ENCODE measurements around the gene G0S2.
"Not testable (repeated sequence)": the region's sequence is repeated elsewhere in the genome, so short reads cannot be mapped to it uniquely, and the experiment has no call there.

The G0S2 gene

DNA sequence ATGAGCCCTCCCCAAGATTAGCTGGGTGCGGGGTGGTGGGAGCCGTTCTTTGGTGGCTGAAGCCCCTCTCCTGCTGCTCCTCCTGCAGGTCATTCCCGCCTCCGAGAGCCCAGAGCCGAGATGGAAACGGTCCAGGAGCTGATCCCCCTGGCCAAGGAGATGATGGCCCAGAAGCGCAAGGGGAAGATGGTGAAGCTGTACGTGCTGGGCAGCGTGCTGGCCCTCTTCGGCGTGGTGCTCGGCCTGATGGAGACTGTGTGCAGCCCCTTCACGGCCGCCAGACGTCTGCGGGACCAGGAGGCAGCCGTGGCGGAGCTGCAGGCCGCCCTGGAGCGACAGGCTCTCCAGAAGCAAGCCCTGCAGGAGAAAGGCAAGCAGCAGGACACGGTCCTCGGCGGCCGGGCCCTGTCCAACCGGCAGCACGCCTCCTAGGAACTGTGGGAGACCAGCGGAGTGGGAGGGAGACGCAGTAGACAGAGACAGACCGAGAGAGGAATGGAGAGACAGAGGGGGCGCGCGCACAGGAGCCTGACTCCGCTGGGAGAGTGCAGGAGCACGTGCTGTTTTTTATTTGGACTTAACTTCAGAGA, 448 bp downstream of the G0S2 start:
- peak in 32 of 51 donors; percentile 10 to 69 (median 42) for DNase-seq

DNA sequence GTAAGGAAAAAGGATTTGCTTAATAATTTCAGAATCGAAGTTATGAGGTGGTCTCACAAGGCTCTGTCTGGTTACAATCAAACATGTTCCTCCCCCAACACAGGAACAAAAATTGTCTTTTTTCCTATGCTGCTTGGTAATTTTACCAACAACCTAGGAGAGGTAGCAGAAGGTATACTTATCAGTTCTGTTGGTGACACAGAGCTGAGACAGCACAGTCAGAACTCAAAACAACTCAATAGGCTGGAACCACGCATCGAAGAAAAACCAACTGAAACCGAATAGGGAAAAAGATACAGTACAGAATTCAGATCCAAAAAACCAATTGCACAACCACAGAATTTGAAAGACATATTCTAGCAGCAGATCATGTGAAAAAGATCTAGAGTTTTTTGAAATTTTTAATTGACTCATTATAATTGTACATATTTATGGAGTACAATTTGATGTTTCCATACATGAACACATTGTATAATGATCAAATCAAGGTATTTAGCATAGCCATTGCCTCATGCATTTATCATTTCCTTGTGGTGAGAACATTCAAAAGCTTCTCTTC, 3.8 kb downstream of the G0S2 start:
- no peak for DNase-seq

DNA sequence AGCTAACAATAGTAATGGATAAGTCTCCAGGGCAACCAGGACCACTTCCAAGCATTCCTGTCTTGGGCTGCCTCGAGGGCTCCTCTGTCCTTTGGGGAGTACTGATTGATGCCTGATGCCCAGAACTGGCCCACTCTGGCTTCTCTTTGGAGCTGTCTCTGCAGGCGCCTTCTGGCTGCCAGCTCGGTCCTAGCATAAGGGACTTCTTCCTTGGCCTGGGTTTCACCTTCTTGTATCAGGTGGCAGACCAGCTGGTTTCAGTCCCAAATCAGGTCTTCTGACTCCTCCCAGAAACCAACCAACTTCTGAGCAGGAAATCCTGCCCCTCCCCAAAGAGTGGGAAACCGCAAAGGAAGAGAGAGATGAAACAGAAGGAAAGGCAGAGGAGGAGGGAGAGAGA, 10.6 kb downstream of the G0S2 start:
- no peak for DNase-seq

DNA sequence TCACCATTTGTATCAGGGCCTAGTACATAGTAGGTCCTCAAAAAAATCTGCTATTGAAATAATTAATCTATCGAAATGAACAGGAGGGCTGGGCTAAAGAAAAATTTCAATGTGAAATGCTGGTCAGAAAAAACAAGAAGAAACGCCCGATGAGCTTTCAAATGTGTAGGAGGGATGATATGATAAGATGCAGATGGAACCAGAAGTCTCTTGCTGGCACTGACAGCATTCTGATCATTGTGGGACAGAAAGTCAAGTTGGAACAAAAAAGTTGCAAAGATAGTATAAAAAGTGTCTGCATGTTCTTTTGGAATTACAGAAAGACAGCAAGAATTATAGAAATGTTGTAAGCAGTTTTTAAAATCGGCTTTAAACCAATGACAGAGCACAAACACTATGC, 11.1 kb downstream of the G0S2 start:
- no peak for DNase-seq

DNA sequence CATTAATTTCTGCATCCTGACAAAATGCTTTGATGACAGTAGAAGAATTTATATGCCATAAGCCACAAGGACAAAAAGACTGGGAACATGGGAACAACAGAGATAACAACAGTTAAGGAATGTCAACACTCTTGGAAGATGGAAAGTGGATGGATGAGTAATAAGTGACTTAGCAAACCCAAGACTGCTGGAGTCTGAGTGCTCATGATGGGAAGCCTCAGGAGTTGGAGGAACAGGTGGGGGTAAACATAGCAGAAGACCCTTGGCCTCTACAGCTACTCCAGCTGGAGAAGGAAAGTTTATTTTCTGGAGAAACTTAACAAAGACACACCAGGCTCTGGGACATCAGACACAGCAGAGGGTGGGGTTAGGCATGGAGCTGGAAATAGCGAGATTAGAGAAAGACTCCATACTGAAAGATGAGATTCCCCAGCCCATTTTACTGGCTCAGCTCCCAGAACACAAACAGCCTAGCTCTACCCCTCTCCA, 13.6 kb downstream of the G0S2 start:
- DNase-seq, result no peak

DNA sequence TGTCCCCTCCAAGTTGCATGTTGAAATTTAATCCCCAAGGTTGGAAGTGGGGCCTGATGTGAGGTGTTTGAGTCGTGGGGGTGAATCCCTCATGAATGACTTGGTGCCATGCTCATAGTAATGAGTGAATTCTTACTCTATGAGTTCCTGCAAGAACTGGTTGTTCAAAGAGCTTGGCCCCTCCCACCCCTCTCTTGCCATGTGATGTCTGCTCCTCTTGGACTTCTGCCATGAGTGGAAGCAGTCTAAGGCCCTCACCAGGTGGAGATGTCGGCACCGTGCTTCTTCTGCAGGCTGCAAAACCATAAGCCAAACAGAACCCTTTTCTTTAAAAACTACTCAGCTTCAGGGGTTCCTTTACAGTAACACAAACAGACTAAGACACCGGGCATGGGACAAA, 14.3 kb downstream of the G0S2 start:
- DNase-seq, result no peak

DNA sequence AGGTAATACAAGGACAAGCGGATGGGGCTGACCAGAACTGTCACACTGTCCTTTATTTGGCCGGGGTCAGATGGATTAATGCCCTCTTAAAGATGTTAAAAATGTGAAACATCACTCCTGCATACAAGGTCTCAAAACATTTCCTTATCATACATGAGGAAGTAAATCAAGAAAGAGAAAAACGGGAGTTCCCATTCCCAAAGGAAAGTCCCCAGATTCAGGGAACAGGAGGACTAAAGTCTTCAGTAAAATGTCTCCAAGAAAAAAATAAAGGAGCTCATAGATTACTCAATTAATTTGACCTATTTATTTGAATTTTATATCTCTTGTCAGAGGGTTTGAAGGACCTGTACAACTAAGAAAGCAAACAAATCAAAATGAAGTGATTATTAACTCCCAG, 16.0 kb downstream of the G0S2 start:
- DNase-seq, result no peak

DNA sequence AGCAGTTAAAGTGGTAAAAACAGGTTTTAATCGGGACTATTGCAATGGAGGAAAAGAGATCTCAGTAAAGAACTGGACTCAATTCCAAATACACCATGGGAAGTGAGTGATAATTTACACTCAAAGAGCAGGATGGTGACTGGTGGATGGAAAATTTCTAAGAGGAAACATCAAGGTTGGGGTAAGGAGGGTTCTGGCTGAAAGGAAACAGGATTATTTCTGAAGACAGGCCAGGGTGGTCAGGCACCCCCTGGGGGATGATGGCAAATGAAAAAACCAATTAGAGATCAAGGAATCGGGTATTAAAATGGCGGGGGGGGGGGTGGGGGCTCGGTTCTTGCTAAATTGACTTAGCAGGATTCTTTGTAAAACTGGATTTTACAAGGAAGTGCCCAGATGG, 17.1 kb downstream of the G0S2 start:
- no peak for DNase-seq

DNA sequence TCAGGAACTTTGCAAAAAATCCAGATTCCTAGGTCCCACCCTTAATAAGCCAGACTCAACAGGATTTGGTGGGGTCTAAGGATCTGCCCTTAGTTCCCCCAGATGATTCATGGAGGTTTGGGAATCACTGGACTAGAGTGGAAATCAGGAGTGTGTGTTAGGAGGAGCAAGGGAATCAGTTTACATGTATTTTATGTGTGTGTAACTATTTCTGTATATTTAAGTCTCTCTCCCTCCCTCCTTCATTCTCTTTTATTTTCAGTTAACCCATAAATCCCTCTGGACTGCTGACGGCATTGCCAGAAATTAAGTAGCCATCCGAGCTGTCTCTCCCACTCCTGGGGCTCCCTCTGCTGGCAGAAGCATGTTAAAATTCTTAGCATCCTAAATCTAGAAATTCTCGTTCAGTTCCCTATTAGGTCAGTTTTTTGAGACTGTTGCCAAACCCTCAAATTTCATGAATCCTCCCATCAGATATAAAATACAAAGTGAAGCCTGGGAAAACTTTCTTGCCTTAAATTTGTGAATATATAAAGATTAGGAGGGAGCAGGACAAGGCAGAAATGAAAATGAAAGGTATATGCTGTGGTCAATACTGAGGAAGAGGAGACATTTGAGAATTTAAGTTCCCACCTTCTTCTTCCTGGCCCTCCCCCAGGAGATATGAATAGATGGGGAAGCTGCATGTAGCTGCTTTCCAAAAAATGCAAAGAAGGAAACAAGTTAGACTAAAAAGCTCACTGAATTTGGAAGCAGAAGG, 17.7 kb downstream of the G0S2 start:
- DNase-seq, result peak in 43 of 51 donors; percentile 2 to 83 (median 51)

DNA sequence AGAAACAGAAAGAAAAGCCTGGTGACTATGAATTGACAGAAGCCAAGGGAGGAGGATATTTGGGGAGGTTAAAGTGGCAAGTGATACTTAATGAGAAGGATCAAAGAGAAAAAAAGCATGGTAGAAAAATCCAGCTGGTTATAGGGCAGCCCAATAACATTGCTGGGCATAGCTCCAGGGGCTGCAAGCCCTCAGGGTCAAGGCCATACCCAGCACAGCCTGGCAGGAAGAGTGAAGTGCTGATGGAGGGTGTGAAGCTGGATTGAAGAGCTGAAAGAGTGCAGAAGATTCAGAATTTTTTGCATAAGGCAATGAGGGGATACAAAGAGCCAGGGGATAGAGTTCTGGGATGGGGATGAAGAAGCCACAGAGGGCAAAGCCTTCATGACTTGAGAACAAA, 21.5 kb downstream of the G0S2 start:
- DNase-seq, result no peak

DNA sequence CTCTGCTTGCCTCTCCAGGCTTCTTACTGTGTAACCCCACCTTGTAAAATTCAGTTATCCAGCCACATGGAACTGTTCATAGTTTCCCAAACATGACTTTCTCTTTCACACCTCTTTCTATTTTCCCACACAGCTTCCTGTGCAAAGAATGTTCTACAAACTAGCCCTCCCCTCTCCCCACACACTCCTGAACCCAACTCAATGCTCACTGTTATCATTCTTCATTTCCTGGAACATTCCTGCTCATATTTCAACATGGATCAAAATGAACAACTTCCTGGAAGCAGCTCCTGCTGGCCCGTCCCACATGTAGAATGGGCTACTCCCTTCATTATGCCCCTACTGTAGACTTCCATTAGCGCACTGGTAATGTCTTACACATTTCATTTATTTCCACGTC, 21.9 kb downstream of the G0S2 start:
- no peak for DNase-seq

DNA sequence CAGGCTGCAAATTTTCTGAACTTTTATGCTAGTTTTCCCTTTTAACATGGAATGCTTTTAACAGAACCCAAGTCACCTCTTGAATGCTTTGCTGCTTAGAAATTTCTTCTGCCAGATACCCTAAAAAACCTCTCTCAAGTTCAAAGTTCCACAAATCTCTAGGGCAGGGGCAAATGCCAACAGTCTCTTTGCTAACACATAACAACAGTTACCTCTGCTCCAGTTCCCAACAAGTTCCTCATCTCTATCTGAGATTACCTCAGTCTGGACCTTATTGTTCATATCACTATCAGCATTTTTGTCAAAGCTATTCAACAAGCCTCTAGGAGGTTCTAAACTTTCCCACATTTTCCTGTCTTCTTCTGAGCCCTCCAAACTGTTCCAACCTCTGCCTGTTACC, 25.5 kb downstream of the G0S2 start:
- not testable (repeated sequence) for DNase-seq

DNA sequence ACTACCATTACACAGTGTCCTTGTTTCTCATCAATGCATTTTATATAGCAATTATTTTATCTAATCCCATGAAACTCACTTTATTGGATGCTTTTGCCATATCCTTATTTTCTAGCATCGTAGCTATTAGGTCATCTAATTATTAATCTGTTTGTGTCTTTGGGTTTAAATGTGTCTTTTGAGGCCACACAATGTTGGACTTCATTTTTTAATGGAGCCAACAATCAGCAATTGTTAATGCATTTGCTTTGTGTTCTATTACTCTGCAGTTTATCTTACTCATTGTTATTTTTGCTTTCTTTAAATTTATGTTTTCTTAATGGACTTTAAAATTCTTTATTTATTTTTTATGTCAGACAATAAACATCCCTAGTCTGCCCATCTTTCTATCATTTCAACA, 27.6 kb downstream of the G0S2 start:
- DNase-seq, result no peak

DNA sequence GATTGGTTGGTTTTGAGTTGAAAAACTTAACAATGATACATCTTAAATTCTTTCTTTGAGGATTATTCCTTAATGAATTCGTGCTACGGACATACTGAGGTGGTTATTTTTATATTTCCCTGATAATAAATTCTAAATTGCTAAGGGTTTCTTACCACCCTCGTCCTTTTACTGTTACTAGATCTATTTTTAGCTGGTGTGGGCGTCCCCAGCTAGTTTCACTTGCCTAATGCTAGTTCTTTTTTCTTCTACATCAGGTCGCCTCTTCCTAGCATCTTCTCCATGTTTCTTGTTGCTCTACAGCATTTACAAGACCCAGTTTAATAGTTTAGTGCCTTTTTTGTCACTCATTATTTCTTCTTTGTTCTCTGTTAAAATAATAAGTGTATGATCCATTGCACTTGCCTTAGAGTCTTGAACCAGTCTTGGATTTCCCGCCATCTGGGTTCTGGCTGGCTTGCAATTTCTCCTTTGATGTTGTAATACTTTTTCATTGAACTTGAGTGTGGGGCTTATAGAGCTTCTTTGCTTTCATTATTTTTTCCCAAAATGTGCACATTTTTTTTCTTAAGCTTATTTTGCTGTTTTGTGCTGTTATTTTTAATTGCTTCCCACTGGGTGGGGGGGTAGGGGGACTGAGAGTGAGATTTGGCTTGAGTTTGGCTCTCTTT, 28.8 kb downstream of the G0S2 start:
- DNase-seq, result no peak

DNA sequence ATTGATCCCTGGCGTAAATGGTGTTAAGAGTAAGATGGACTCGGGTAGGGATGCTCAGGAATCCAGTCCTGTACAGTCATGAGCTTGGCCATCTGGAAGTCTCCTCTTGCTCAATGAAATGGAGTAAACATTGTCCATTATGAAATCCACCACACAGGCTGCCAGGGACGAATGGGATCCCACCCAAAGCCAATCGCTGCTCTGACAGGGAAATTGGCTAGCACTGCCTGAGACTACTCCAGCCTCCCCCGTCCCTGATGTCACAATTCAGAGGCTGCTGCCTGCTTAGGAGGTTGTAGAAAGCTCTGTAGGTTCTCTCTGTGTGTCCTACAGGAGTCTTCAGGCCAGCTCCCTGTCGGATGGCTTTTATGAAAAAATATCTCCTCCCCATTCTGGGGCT, 29.4 kb downstream of the G0S2 start, which contains the start of gene HSD11B1:
Gene HSD11B1, plus strand, starts transcription at position 263 of the 400 bp plus-strand sequence. Its CDS starts 97 bp downstream, at position 360.
- peak in 25 of 51 donors; percentile 2 to 74 (median 29) for DNase-seq

DNA sequence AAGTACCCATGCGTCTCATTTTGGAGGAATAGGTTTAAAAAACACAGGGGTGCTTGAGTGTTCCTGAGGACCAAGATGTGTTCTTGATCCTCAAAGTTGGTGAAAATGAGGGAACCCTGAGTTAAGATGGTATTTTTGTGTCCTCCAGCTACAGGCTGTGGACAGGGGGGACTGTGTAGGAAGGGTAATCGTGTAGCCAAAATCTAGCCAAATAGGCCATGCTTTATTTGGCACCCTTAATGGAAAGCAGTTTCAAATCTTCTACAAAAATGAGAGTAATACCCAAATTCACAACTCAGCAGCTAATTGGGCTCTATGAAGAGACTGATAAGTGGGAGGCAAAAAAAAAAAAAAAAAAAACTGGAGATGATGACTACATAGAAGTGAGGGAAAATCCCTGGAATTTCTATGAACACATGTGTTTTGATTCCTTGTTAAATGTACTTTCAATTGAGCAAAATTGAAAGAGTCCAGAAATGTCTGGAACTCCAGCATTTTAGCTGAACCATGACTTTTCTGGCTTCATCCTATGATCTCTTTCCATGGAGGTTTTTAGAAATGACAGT, 29.9 kb downstream of the G0S2 start:
- DNase-seq, result no peak

DNA sequence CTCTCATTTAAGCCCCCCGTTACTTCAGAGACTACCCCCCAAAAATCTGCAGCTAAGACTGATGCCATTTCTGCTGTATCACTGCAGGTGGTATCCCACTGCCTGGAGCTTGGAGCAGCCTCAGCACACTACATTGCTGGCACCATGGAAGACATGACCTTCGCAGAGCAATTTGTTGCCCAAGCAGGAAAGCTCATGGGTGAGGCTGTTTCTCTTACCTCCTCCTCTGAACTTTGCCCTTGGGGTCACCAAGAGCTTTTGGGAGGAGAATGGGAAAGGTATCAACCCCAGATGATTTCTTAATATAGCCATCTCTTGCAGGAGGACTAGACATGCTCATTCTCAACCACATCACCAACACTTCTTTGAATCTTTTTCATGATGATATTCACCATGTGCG, 31.4 kb downstream of the G0S2 start:
- no peak for DNase-seq

DNA sequence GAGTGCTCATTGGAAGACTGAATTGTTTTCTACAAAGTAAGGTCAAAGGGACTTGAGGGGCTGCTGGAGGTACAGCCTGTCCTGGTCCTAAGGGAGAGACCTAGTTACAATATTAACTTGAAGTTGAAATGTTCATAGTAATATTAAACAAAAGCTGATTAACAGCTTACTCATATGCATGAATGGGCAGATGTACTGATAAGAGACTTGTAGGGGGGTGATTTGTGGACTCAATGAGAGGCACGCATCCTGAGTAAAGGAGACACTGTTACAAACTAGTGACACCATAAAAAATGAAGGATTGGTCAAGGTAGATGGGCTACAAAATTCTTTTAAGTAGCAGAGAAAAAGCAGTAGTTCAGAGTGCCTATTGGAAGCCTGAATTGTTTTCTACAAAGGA, 32.1 kb downstream of the G0S2 start:
- DNase-seq, result no peak

DNA sequence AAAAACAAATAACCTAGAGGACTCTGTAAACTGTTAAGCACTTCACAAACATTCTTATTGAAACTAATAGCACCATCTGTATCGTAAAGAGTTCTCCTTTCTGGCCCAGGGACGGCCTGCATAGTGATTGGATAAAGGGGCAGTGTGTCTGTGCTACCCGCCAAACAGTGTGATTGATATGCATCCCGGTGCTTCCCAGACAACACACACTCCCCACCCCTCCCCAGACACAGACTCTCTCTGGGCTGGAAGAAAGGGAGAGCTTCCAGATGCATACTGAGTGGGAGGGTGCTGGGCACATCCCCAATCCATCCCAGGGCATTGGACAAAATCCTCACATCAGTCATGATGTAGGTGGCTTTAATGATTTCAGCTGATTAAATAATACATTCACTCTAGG, 33.1 kb downstream of the G0S2 start:
- peak in 12 of 51 donors; percentile 1 to 49 (median 12) for DNase-seq

DNA sequence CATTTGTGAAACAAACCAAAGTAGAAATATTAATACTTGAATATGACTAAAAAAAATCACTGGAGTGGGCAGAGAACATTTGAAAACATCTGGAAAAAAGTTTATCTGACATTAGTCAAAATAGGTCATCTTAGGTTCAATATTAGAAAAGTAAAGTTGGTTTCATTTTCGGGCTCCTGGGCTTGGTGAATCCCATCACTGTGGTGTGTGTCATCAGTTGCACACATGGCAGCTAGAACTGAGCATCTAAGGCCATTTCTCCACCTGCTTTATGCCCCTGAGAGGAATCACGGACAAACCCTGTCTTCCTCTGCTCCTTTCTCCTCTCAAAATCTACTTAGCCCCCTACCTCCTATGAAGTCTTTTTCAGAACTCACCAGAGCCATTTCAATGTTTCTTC, 34.9 kb downstream of the G0S2 start:
- DNase-seq, result no peak

DNA sequence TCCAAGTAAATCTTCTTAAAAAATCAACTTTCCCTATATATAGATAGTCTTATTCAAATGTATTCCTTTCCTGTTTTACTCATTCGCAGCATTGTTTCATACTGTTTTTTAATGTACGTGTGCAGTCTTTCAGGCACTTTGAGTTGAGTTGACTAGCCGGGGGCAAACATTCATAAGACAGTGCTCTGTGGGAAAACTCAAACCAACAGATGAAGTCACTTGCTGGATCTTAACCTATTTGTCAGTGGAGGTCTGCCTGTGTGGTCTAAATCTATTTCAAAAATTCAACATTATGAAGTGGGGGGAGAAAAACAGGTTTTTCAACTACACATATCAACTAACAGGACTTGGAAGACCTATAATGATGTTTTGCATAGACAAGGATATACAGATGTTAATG, 35.6 kb downstream of the G0S2 start:
- no peak for DNase-seq

DNA sequence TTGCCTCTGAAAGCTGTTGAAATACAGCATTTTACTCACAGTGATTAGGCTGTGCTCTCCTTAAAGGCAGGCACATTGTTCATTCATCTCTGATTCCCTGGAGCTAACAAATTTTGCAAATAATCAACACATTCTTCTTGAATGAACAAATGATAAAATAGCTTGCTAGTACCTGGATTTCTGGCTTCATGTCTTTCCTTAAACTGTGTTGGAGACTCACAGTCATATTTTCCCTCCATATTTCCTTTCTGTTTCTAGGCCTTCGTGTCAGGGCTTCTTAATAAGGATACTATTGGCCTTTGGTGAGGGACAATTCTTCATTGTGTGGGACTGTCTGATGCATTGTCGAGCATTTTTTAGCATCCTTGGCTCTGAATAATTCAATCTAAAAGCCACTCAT, 39.1 kb downstream of the G0S2 start:
- DNase-seq, result peak in 2 of 51 donors; percentile 22 to 60

All from hypothalamus (tissue), 51 donors.